Stimulated activated CD4-positive, alpha-beta T cell treated with anti-CD3 and anti-CD28 coated beads, Interleukin-4, amount 100 ng/mL, for 48 hours (primary cell): ENCODE data around the gene FAM184A.
"Not testable (repeated sequence)": the region's sequence is repeated elsewhere in the genome, so short reads cannot be mapped to it uniquely, and the experiment has no call there.

Experiments used
- DNase-seq, 2 donors: peaks; one replicate each; pipeline ENCODE4 v3.0.0-alpha.2; 2020; ENCODE audit warnings: low read depth in 2 of 2

Gene FAM184A, protein sequence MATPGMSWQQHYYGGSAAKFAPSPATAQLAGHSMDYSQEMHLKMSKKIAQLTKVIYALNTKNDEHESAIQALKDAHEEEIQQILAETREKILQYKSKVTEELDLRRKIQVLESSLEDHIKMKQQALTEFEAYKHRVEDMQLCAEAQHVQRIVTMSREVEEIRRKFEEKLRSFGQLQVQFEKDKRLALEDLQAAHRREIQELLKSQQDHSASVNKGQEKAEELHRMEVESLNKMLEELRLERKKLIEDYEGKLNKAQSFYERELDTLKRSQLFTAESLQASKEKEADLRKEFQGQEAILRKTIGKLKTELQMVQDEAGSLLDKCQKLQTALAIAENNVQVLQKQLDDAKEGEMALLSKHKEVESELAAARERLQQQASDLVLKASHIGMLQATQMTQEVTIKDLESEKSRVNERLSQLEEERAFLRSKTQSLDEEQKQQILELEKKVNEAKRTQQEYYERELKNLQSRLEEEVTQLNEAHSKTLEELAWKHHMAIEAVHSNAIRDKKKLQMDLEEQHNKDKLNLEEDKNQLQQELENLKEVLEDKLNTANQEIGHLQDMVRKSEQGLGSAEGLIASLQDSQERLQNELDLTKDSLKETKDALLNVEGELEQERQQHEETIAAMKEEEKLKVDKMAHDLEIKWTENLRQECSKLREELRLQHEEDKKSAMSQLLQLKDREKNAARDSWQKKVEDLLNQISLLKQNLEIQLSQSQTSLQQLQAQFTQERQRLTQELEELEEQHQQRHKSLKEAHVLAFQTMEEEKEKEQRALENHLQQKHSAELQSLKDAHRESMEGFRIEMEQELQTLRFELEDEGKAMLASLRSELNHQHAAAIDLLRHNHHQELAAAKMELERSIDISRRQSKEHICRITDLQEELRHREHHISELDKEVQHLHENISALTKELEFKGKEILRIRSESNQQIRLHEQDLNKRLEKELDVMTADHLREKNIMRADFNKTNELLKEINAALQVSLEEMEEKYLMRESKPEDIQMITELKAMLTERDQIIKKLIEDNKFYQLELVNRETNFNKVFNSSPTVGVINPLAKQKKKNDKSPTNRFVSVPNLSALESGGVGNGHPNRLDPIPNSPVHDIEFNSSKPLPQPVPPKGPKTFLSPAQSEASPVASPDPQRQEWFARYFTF

DNA sequence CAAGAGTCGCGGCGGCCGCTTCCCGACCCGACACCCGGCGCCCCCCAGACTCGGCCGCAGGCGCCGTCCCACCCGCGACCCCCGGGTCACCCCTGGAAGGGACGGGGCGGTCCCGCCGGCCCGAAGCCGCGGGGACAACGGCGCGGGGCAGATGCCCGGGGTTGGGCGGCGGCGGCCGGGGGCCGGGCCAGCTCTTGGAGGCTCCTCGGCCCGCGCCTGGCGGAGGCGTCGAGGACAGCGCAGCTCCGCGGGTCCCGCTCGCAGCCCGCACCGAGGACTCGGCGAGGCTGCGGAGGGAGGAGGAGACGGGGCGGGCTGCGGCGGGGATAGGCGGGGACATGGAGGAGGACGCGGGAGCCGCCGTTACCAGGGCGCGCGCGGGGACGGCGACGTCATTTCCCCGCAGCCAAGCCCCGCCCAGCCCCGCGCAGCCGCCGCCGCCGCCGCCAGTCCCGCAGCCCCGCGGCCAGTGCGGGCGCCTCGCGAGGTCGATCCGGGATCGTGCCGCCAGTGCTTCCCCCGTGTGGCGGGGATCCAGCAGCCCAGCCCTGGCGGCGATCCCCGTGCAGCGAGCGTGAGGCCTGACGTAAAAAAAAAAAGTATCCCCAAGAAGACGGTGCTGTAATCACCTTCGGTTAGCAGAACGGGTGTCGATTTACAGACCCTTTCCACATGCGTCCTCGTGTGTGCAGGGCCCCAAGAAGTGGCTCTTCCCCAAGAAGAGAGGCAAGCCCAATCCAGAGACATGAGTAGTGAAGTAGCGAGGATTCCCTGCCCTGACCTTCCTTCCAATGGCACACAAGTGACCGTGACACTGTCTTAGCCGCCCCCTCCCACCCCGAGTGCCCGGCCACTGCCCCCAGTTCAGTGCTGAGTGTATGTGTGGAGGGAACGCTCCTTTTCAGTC is at the start of gene FAM184A:
TSS of gene FAM184A (minus strand) at position 289 of the 907 bp plus-strand sequence. CDS start 365 bp downstream, outside the sequence.
- peak; percentile 50 to 53 for DNase-seq

DNA sequence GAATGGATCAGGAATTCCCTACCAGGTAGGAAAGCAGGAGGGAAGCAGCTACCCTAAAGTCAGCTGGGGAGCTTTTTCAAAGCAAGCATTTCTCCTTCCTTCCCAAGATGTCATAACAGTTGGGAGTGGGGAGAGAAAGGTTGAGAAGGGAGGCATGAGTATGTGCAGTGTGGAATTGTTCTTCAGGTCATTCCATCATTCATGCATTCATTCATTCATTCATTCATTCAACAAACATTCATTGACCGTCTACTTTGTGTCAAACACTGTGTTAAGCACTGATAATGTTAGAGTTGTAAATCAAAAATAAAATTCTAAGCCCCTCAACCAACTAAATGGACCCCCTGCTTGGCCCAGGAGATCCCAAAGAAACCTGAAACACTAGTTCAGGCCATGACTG is 49.2 kb upstream of the FAM184A start:
- DNase-seq, result no peak

DNA sequence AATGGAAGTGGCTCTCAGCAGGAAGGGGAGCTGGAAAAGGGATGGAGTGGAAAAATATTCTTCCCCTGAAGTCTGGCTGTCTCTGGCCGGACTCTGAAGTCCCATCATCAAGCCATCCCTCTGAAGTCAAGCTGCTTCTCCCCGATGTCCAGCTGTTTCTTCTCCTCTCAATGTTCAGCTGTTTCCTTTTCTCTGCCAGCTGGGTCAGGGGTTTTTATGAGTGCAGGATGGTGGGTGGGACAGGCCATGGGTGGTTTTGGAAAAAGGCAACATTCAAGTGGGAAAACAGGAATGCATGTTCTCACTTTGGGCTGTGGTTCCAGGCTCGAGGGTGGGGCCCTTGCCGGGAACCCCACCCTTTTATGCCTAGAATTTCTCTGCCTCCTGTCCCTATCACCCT is 48.4 kb upstream of the FAM184A start:
- no peak for DNase-seq

DNA sequence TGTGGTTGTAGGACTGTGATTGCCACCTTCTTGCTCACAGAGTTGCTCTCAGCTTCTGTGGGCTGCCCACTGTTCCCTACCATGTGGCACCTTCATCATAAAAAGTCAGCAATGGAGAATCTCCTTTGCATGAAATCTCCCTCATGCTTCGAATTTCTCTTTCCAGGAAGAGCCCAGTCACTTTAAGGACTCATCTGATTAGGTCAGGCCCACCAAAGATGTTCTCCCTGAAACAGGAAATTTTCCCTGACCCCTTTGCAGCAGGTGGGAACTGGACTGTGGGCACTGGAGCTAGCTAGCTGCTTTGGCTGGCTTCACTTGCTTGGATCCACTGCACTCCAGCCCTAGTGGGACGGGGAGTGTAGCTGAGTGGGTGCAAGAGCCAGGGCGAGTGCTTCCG is 47.7 kb upstream of the FAM184A start:
- no peak for DNase-seq

DNA sequence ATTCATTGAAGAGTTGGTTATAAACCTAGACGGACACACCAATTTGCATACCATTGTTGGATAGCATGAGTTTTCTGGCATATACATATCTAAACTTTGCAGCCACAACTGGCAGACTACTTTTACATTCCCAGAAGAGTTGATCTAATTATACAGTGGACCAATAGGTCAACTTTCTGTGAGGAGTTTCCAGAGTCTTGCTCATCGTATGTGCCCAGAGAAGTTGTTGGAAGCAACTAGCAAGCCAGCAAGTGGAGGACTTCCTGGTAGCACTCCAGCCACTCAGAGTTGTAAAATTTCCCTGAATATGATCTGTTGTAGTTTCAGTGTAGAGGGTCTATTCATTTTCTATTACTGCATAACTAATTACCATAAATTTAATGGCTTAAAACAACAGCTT is 47.1 kb upstream of the FAM184A start:
- DNase-seq, result no peak

DNA sequence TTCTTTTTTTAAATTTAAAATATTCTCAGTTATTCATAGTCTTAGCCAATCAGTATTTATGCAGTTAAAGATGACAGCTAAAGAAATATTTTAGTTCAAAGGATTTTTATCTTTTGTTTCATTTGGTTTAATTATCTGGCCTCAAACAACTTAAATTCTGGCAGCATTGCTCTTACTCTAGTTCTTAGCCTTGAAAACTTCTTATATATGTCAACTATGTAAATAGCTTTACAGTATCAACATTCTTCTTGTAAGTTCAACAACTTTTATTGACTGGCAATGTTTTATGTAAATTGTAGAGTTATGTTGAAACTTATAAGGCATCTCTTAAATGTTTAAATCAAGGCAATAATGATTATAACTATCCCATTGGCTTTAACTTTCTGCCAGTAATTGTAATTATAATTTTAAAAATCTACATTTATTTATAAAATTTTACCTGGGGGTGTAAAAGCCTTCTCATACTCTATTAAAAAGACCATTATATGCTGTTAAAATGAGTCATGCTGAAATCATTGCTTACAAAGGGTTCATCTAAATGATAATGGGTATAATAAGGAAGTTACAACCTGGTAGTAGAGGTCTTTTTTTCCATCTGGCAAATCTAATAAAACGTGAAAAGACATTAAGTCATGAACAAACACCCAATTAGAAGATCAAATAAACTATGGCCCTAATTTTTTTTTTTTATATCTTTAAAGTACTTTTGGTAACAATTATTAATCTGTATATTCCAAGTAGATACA is 45.8 kb upstream of the FAM184A start:
- DNase-seq, result no peak

DNA sequence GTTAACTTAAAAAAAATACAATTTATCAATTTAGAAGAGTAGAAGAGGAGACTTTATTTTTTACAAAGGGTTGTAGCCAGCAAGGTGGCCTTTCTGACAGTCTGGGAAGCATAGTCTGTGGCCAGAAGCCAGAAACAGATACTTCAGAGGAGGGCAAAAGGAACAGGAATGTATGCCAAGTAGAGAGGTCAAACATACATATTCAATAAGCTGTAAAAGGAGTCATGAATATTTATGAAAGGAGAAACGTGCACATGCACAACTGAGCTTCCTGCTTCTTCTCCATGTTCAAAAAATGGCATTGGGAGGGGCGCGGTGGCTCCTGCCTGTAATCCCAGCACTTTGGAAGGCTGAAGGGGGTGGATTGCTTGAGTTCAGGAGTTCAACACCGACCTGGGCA is 43.9 kb upstream of the FAM184A start:
- no peak for DNase-seq

DNA sequence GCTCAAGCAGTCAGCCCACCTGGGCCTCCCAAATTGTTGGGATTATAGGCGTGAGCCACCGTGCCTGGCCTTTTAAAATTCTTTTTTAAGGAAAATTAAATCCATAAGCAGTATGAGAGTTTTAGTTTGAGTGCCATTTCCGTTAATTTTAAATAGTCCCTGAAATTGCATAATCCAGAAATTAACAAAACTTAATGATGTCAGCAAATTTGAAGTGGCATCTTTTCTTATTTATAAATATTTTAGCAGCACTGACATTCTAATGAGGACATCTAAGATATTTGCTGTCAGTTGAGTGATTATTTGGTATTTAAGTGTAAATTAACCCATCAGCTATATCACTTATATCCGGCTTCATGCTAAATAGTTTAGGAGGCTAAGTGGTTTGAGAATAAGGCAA is 42.9 kb upstream of the FAM184A start:
- DNase-seq, result no peak

DNA sequence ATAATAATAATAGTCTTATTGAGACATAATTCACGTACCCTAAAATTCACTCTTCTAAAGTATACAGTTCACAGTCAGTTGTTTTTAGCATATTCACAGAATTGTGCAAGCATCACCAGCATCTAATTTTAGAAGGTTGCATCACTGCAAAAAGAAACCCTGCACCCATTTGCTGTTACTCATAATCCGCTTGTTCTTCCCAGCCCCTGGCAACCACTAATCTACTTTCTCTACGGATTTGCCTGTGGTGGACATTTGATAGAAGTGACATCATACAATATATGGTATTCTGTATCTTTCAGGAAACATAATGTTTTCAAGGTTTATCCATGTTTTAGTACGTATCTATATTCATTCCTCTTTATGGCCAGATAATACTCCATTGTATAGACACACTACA is 41.5 kb upstream of the FAM184A start:
- DNase-seq, result no peak

DNA sequence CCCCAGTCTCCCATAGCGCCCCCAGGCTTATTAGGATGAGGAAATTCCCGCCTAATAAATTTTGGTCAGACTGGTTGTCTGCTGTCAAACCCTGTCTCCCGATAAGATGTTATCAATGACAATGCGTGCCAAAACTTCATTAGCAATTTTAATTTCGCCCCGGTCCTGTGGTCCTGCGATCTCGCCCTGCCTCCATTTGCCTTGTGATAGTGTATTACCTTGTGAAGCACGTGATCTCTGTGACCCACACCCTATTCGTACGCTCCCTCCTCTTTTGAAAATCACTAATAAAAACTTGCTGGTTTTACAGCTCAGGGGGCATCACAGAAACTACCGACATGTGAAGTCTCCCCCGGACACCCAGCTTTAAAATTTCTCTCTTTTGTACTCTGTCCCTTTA is 40.6 kb upstream of the FAM184A start:
- DNase-seq, result not testable (repeated sequence)

DNA sequence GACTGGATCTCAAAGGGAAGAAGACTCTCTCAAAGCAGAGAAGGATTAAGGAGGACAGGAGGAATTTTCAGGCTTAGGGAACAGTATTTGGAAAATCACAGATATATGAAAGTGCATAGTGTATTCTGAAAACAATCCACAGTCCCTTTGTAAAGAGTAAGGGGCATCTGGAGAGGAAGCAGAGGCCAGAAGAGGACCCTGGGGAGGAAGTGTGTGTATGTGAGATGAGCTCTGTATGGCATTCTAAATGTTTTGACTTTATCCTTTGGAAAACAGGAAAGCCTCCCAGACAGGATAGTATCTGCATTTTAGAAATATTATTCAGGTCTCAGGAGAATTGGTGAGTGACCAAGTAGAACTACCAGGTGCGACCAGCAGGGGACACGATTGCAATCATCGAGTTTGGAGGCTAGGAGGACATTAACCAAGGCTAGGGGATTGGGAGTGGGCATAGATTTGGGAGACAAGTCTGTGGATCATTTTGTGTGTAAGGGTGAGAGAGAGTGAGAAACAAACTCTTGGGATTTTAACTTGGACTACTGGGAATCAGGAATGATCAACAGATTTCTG is 38.3 kb upstream of the FAM184A start:
- DNase-seq, result no peak

DNA sequence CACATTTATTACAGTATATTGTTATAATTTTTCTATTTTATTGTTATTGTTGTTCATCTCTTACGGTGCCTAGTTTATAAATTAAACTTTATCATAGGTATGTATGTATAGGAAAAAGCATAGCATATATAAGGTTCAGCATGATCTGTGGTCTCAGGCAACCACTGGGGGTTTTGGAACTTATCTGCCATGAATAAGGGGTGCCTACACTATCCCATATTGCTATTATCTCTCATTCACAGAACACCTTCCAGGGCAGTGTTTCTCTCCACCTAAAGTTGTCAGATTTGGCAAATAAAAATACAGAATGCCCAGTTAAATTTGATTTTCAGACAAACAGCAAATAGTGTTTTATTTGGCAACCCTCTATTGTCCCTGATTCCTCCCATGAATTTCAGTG is 35.5 kb upstream of the FAM184A start:
- no peak for DNase-seq

DNA sequence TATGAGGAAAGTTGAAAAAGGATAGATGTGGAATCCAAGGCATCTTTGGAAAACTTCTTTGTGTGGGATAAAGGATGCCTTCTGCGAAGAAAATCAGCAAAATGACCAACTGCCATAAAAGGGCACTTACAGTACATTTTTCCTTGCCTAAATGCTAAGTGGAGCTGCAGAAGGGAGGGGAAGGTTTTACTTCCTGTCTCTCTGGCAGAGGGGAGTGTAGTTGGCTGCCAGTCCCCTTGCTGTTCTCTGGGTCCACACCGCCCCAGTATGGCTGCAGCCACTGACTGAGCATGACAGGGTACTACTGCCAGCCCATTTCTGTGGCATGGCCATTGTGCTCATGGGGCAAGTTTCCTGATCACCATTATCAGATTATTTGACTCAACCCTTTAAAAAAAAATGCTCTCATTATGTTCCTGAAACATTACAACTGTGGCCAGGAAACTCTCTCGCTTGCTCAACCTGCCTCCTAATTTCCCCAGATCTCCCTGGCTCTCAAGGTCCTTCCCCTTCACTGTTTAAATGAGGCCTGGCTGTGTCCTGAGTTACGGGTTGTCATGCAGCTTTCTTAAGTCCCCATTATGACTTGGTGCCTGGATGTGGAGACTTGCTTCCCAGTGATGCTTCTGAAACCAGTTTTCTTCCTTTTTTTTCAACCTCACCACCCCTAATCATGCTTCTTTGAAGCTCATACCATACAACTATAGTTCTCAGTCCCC is 34.5 kb upstream of the FAM184A start:
- DNase-seq, result no peak

DNA sequence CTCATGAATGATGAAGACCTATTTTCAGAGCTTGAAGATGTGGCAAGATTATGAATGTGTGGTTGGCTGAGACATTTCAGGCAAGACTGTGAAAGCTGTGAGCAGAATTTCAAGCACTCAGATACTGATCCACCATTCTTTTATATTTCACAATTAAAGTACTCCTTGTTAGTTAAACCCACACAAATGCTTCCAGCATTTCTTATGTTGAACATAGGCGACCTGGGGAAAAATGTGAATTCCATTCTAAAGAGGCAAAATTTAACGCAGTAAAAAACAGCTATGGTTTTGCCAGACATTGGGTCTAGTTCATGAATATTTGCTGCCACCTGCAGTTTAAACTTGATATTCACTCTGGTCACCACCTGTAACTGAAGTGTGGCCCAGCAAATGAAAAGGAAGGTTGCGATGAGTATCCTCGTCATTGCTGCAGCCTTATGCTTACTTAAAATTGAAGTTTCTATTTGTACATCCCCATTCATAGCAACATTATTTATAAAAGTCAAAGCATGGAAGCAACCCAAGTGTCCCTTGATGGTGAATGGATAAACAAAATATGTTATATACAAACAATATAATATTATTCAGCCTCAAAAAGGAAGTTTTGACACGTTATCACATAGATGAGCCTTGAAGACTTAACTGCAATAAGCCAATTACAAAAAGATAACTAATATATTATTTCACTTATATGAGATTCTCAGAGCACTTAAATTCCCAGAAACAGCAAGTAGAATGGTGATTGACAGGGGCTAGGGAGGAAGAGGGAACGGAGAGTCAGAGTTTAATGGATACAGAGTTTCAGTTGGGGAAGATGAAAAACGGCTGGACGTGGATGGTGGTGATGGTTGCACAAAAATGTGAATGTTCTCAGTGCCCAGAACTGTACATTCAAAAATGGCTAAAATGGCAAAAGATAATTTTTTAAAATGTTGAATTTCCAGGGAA is 32.4 kb upstream of the FAM184A start:
- DNase-seq, result no peak

DNA sequence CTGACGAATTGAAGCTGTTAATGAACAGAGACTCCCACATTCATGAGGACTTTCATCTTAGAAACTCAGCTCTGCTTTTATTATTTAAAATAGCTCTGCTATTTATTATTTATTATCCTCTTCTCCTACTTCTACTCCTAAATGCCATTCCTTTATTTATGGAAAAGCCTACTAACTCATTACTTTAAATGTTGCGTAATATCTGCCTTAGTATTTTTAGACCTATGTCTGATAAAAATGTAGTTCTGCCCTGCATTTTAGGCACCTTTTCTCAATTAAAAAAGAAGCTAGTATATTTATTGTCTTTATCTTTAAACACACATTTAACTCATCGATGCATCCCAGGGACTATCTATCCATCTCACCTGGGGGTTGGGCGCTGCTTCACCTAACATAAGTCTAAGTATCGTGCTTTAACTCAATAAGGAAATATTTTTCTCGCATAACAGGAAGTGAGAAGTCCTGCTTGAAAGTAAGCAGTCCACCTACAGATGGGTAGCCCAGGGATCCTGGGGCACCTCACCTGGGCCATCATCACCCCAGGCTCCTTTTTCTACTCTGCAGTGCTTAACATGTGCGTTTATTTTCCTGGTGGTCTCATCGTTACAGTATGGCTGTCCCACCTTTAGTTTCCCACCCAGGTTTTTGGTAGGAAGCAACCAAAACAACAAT is 31.3 kb upstream of the FAM184A start:
- DNase-seq, result no peak

DNA sequence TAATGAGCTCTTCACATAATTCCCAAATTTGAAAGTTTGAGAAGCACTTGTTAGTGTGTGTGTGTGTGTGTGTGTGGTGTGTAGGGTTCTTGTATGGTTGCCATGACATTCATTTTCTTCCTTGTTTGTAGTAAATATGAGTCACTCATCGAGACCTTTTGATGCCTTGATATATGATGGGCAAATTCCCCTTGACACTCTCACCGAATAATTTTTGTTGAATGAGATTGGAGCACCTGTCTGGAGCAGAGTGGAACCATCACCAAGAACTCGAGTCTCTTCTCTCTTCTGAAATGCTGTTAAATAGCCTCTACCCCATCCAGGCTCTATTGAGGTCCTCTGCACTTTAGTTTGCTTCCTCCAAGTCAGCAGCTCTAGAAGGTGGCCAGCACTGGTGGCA is 29.6 kb upstream of the FAM184A start:
- no peak for DNase-seq

DNA sequence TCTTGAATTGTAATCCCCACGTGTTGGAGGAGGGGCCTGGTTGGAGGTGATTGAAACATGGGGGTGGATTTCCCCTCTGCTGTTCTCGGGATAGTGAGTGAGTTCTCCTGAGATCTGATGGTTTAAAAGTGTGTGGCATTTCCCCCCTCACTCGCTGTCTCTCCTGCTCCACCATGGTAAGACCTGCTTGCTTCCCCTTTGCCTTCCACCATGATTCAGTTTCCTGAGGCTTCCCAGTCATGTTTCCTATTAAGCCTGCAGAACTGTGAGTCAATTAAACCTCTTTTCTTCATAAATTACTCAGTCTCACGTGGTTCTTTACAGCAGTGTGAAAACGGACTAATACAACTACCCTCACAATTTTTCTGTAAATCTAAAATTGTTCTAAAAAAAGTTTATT is 26.8 kb upstream of the FAM184A start:
- DNase-seq, result no peak

DNA sequence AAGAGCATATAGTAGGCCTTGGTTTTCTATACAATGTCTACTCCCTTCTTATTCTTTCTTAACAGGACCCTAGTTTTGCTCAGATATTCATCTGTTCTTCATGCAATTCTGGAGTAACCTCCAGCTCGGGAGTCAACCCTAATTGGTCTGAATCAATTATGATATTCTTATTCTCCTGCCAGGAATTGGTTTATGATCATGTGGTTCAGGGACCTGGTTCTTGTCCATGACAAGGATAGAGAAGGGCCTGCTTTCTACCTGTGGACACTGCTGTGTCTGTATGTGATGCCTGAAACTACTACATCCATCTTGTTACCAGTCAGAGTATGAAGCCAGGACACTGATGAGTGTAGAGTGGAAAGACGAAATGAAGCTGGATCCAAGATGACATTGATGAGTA is 24.4 kb upstream of the FAM184A start:
- no peak for DNase-seq
